Sigmoid colon (tissue), 7 donors: ENCODE data around the gene PRPF31. TPM values are rescaled to one million over a fixed set of nuclear protein-coding genes. Genes with fewer than 3 reads are reported as not detected.

ENCODE experiments used
- DNase-seq: peaks from one replicate; pipeline ENCODE4 v3.0.0-alpha.2; 2019
- H3K27ac ChIP-seq, 4 donors: fragments of 200-600 bp; sonication (generic); one replicate each; pipeline ENCODE4 v1.5.1; 2016 to 2019; ENCODE audit warnings: mild to moderate bottlenecking in 1 of 4
- H3K27me3 ChIP-seq, 3 donors: fragments of 200-600 bp; sonication (generic); one replicate each; pipeline ENCODE4 v1.5.1; 2019; ENCODE audit warnings: mild to moderate bottlenecking in 1 of 3
- H3K36me3 ChIP-seq, 4 donors: fragments of 200-600 bp; sonication (generic); one replicate each; pipeline ENCODE4 v1.5.1; 2016 to 2019
- H3K4me1 ChIP-seq, 4 donors: fragments of 200-600 bp; sonication (generic); one replicate each; pipeline ENCODE4 v1.5.1; 2017 to 2019
- H3K4me3 ChIP-seq, 4 donors: fragments of 200-600 bp; sonication (generic); one replicate each; pipeline ENCODE4 v1.5.1; 2017 to 2019; ENCODE audit warnings: mild to moderate bottlenecking in 2 of 4, moderate library complexity in 1 of 4
- H3K9me3 ChIP-seq, 4 donors: fragments of 200-600 bp in 3 of 4; sonication (generic) in 3 of 4; one replicate each; pipeline versions ENCODE4 v1.5.1 to v1.6.1; 2013 to 2019
- EP300 ChIP-seq, 4 donors: sonication (generic); formaldehyde crosslinking; IDR thresholded peaks; one replicate each; pipeline ENCODE4 v1.6.1; 2017; ENCODE audit warnings: antibody characterized with exemption in 4 of 4
- POLR2A ChIP-seq, 2 donors: fragments of 450-650 bp; IDR thresholded peaks; one replicate each; pipeline ENCODE4 v1.6.1; 2016; ENCODE audit warnings: antibody characterized with exemption in 2 of 2, mild to moderate bottlenecking in 2 of 2, moderate library complexity in 2 of 2
- POLR2AphosphoS5 ChIP-seq, 4 donors: sonication (generic); formaldehyde crosslinking; IDR thresholded peaks; one replicate each; pipeline ENCODE4 v1.6.1; 2017; ENCODE audit warnings: antibody characterized with exemption in 4 of 4
- WGBS, 2 donors: extraction: QIAGEN DNeasy Blood & Tissue Kit; methylation state at CpG; one replicate each; pipeline ENCODE4 v1.1.7; 2013; 5-methylcytosine and 5-hydroxymethylcytosine counted together
- intact Hi-C: fragments of 100-400 bp; cut with DNase I; formaldehyde crosslinking; loops from one replicate; pipeline ENCODE4 v1.15.1; 2023
- polyA plus RNA-seq, 3 donors: library from polyadenylated mRNA; stranded (reverse); fragments of 200-250 nt; gene quantifications; one replicate each; pipeline ENCODE4 v1.2.3, GENCODE V29; 2013
- total RNA-seq, 4 donors: library from RNA; depleted of rRNA; stranded (reverse); fragments of >200 nt; gene quantifications; one replicate each; pipeline ENCODE4 v1.1.0, GENCODE V29; 2016
- TF ChIP-seq, protein P1 (sequence below), 4 experiments: fragments of 450-650 bp in 3 of 4; fragments of 200-600 bp in 1 of 4; IDR thresholded peaks; one replicate each; pipeline ENCODE4 v1.5.1; 2016 to 2019; ENCODE audit warnings: antibody characterized with exemption in 4 of 4, mild to moderate bottlenecking in 3 of 4, moderate library complexity in 2 of 4
- donor health status: healthy with polysubstance abuse.
- donor health status: Bipolar disorder and iron deficiency.
- donor health status: healthy.

The PRPF31 gene
- total and polyA plus RNA-seq, 7 donors, result 25.0 to 60.9 (median 51.0) TPM

DNA sequence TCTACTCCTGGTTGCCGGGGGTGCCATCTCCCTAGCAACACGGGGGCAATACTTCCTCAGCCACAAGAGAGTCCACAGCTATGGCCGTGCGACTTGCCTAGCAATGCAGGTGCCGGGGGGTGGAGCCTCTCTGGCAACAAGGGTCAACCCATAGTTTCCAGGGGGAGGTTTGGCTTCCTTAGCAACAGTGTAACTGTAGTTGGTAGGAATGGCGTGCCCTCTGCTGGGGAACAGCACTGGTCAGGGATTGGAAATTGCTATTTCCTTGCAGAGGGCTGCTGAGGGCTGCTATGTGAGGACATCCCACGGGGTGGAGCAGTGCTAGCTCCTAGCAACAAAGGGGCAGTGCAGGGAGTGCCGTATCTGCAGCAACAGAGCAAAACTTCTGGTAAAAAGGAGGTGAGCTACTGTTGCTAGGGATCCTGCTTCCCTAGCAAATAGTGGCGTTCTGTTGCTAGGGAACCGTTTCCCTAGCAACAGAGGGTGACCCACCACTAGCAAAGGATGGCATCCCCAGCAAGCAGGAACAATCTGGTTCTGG is 64.4 kb downstream of the PRPF31 start:
- TF ChIP-seq EP300 (IDR thresholded peaks at IDR 0.05) (no peak), POLR2A (IDR thresholded peaks at IDR 0.05) (no peak), POLR2AphosphoS5 (IDR thresholded peaks at IDR 0.05) (no peak)
- TF ChIP-seq, protein P1, sequence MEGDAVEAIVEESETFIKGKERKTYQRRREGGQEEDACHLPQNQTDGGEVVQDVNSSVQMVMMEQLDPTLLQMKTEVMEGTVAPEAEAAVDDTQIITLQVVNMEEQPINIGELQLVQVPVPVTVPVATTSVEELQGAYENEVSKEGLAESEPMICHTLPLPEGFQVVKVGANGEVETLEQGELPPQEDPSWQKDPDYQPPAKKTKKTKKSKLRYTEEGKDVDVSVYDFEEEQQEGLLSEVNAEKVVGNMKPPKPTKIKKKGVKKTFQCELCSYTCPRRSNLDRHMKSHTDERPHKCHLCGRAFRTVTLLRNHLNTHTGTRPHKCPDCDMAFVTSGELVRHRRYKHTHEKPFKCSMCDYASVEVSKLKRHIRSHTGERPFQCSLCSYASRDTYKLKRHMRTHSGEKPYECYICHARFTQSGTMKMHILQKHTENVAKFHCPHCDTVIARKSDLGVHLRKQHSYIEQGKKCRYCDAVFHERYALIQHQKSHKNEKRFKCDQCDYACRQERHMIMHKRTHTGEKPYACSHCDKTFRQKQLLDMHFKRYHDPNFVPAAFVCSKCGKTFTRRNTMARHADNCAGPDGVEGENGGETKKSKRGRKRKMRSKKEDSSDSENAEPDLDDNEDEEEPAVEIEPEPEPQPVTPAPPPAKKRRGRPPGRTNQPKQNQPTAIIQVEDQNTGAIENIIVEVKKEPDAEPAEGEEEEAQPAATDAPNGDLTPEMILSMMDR (IDR thresholded peaks at IDR 0.05), result no peak
- no peak overlapping the region for H3K4me3 ChIP-seq
- no peaks in the 10 kb centered on the region for H3K9me3 ChIP-seq
- no peak overlapping the region for H3K27ac ChIP-seq
- intact Hi-C loops, result no loop called here
- no peak for DNase-seq
- 20 to 50% methylated on average over 10 of the region's 10 CpGs for WGBS, 2 donors
- H3K27me3 ChIP-seq, result no peaks in the 10 kb centered on the region
- peaks cover 0 to 33% (median 9%) of the 10 kb centered on the region in 4 donors for H3K36me3 ChIP-seq
- no peaks in the 10 kb centered on the region for H3K4me1 ChIP-seq

DNA sequence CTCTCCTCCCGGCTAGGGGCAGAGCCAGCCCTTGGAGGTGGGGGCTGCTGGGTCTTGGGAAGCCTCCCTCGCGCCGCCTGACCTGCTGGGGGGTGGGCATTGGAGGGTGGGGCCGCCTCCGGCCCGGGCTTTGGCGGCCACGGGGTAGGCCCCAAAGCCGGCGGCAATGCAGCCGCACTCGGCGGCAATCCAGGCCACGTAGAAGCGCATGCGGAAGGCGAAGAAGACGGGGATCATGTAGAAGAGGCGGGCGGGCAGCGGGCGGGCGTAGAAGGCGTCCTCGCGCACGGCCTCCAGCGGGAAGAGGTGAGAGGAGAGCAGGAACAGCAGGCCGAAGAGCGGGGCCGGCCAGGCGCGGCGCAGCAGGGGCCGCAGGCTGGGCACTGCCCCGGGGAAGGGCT is 65.1 kb downstream of the PRPF31 start:
- Histone ChIP-seq H3K27me3 (no peaks in the 10 kb centered on the region), H3K36me3 (peaks cover 0 to 33% (median 9%) of the 10 kb centered on the region in 4 donors), H3K27ac (no peak overlapping the region), H3K9me3 (no peaks in the 10 kb centered on the region), H3K4me1 (no peaks in the 10 kb centered on the region), H3K4me3 (no peak overlapping the region)
- TF ChIP-seq POLR2AphosphoS5 (IDR thresholded peaks at IDR 0.05), result no peak
- no peak for TF ChIP-seq POLR2A (IDR thresholded peaks at IDR 0.05)
- TF ChIP-seq EP300 (IDR thresholded peaks at IDR 0.05), result no peak
- TF ChIP-seq, protein P1 (IDR thresholded peaks at IDR 0.05), result no peak
- intact Hi-C loops, result no loop called here
- 95 to 96% methylated on average over 37 of the region's 37 CpGs for WGBS, 2 donors
- no peak for DNase-seq

Other genes starting within 250 kb of the PRPF31 start
- 100 to 1,000 TPM in 1 of 4 donors, 10 to 100 TPM in 3; 65.5 to 189 (median 97.3) TPM for gene MYADM, start 247.9 kb upstream of the PRPF31 start, total RNA-seq
- 10 to 100 TPM in 1 of 3 donors, 1 to 10 TPM in 2; 7.9 to 44.1 (median 9.0) TPM for gene MYADM, start 247.9 kb upstream of the PRPF31 start, polyA plus RNA-seq
- gene PRKCG, start 233.6 kb upstream of the PRPF31 start, total RNA-seq, result not detected
- under 1 TPM in 2 of 3 donors, not detected in 1; under 0.01 to 0.34 TPM for gene PRKCG, start 233.6 kb upstream of the PRPF31 start, polyA plus RNA-seq
- not detected for gene CACNG7, start 206.5 kb upstream of the PRPF31 start, total RNA-seq
- gene CACNG7, start 206.5 kb upstream of the PRPF31 start, polyA plus RNA-seq, result under 1 TPM in 1 of 3 donors, not detected in 2; 0.20 TPM
- under 1 TPM in 1 of 4 donors, not detected in 3; under 0.01 TPM for gene CACNG8, start 152.8 kb upstream of the PRPF31 start, total RNA-seq
- gene CACNG8, start 152.8 kb upstream of the PRPF31 start, polyA plus RNA-seq, result under 1 TPM in 1 of 3 donors, not detected in 2; 0.03 TPM
- not detected for gene CACNG6, start 124.1 kb upstream of the PRPF31 start, total RNA-seq
- not detected for gene CACNG6, start 124.1 kb upstream of the PRPF31 start, polyA plus RNA-seq
- not detected for gene VSTM1, start 51.9 kb upstream of the PRPF31 start, total RNA-seq
- gene VSTM1, start 51.9 kb upstream of the PRPF31 start, polyA plus RNA-seq, result not detected
- not detected for gene TARM1, start 34.4 kb upstream of the PRPF31 start, total RNA-seq
- not detected for gene TARM1, start 34.4 kb upstream of the PRPF31 start, polyA plus RNA-seq
- 1 to 10 TPM in 2 of 4 donors, not detected in 2; 3.0 to 3.1 TPM for gene OSCAR, start 15.0 kb upstream of the PRPF31 start, total RNA-seq
- gene OSCAR, start 15.0 kb upstream of the PRPF31 start, polyA plus RNA-seq, result 1 to 10 TPM in 1 of 3 donors, under 1 TPM in 1, not detected in 1; 0.93 to 4.2 TPM
- gene NDUFA3, start 12.9 kb upstream of the PRPF31 start, total RNA-seq, result 10 to 100 TPM; 18.8 to 32.4 (median 20.2) TPM
- 100 to 1,000 TPM; 151 to 207 (median 184) TPM for gene NDUFA3, start 12.9 kb upstream of the PRPF31 start, polyA plus RNA-seq
- 10 to 100 TPM; 18.2 to 24.7 (median 20.4) TPM for gene TFPT, start 97 bp upstream of the PRPF31 start, total RNA-seq
- gene TFPT, start 97 bp upstream of the PRPF31 start, polyA plus RNA-seq, result 10 to 100 TPM; 22.2 to 28.6 (median 25.2) TPM
- gene CNOT3, start 22.0 kb downstream of the PRPF31 start, total RNA-seq, result 10 to 100 TPM; 11.8 to 31.5 (median 21.2) TPM
- 10 to 100 TPM; 15.5 to 32.9 (median 19.8) TPM for gene CNOT3, start 22.0 kb downstream of the PRPF31 start, polyA plus RNA-seq
- gene LENG1, start 44.0 kb downstream of the PRPF31 start, total RNA-seq, result 1 to 10 TPM; 7.8 to 10.0 (median 8.7) TPM
- 10 to 100 TPM in 1 of 3 donors, 1 to 10 TPM in 2; 8.4 to 11.5 (median 8.6) TPM for gene LENG1, start 44.0 kb downstream of the PRPF31 start, polyA plus RNA-seq
- 1 to 10 TPM in 1 of 4 donors, under 1 TPM in 1, not detected in 2; 0.66 to 1.4 TPM for gene TMC4, start 57.4 kb downstream of the PRPF31 start, total RNA-seq
- gene TMC4, start 57.4 kb downstream of the PRPF31 start, polyA plus RNA-seq, result 10 to 100 TPM; 13.9 to 55.4 (median 25.2) TPM
- gene MBOAT7, start 73.8 kb downstream of the PRPF31 start, total RNA-seq, result 10 to 100 TPM; 20.1 to 49.7 (median 31.0) TPM
- 10 to 100 TPM; 15.0 to 79.7 (median 16.0) TPM for gene MBOAT7, start 73.8 kb downstream of the PRPF31 start, polyA plus RNA-seq
- gene TSEN34, start 75.6 kb downstream of the PRPF31 start, total RNA-seq, result 10 to 100 TPM; 41.5 to 80.9 (median 53.2) TPM
- 10 to 100 TPM; 47.3 to 61.9 (median 52.5) TPM for gene TSEN34, start 75.6 kb downstream of the PRPF31 start, polyA plus RNA-seq
- gene RPS9, start 85.1 kb downstream of the PRPF31 start, total RNA-seq, result 1,000 to 10,000 TPM; 2,139 to 2,970 (median 2,693) TPM
- gene RPS9, start 85.1 kb downstream of the PRPF31 start, polyA plus RNA-seq, result 1,000 to 10,000 TPM; 3,254 to 5,599 (median 3,699) TPM
- 10 to 100 TPM; 12.5 to 19.3 (median 16.8) TPM for gene LILRB3, start 107.3 kb downstream of the PRPF31 start, total RNA-seq
- 1 to 10 TPM; 4.2 to 7.2 (median 4.9) TPM for gene LILRB3, start 107.3 kb downstream of the PRPF31 start, polyA plus RNA-seq
- gene LILRA6, start 127.0 kb downstream of the PRPF31 start, total RNA-seq, result 1 to 10 TPM; 1.8 to 3.2 (median 2.3) TPM
- 1 to 10 TPM; 1.2 to 2.3 (median 1.5) TPM for gene LILRA6, start 127.0 kb downstream of the PRPF31 start, polyA plus RNA-seq
- 10 to 100 TPM in 3 of 4 donors, 1 to 10 TPM in 1; 8.4 to 23.5 (median 11.7) TPM for gene LILRB5, start 141.5 kb downstream of the PRPF31 start, total RNA-seq
- 10 to 100 TPM in 1 of 3 donors, 1 to 10 TPM in 2; 2.2 to 27.0 (median 4.2) TPM for gene LILRB5, start 141.5 kb downstream of the PRPF31 start, polyA plus RNA-seq
- 1 to 10 TPM; 2.5 to 5.0 (median 3.5) TPM for gene LILRB2, start 165.4 kb downstream of the PRPF31 start, total RNA-seq
- 1 to 10 TPM; 2.4 to 5.9 (median 5.5) TPM for gene LILRB2, start 165.4 kb downstream of the PRPF31 start, polyA plus RNA-seq
- gene LILRA5, start 197.4 kb downstream of the PRPF31 start, total RNA-seq, result 1 to 10 TPM in 3 of 4 donors, not detected in 1; 2.0 to 6.7 (median 2.5) TPM
- gene LILRA5, start 197.4 kb downstream of the PRPF31 start, polyA plus RNA-seq, result 10 to 100 TPM in 1 of 3 donors, 1 to 10 TPM in 2; 5.1 to 14.6 (median 6.0) TPM
- gene LILRA4, start 223.4 kb downstream of the PRPF31 start, total RNA-seq, result under 1 TPM in 1 of 4 donors, not detected in 3; 0.36 TPM
- 1 to 10 TPM in 2 of 3 donors, under 1 TPM in 1; 0.92 to 3.9 (median 3.0) TPM for gene LILRA4, start 223.4 kb downstream of the PRPF31 start, polyA plus RNA-seq
- gene LAIR1, start 249.2 kb downstream of the PRPF31 start, total RNA-seq, result 10 to 100 TPM in 3 of 4 donors, 1 to 10 TPM in 1; 4.4 to 18.9 (median 14.4) TPM
- 10 to 100 TPM in 2 of 3 donors, 1 to 10 TPM in 1; 6.6 to 34.6 (median 13.4) TPM for gene LAIR1, start 249.2 kb downstream of the PRPF31 start, polyA plus RNA-seq